Central memory CD8-positive, alpha-beta T cell (primary cell): Measurements from ENCODE around the gene ZNF862.

Experiments used
- ATAC-seq: fragments of 150-1000 bp; cut with Tn5 transposase; replicated peaks from 2 replicates; pipeline ENCODE4 v1.10.0; 2022; ENCODE audit warnings: mild to moderate bottlenecking, moderate FRiP score, moderate number of reproducible peaks; ENCODE audit not compliant: poor library complexity, severe bottlenecking; ENCODE audit errors: extremely low read depth
- DNase-seq, 2 donors: peaks; one replicate each; pipeline ENCODE4 v3.0.0; 2021; ENCODE audit warnings: low spot score in 2 of 2
- H3K27ac Mint-ChIP-seq: one replicate; pipeline ENCODE4 v1.8.0; 2022; ENCODE audit warnings: low read depth, mild to moderate bottlenecking, moderate library complexity, mixed read lengths
- H3K27me3 Mint-ChIP-seq: one replicate; pipeline ENCODE4 v1.8.0; 2022; ENCODE audit warnings: mixed read lengths
- H3K36me3 Mint-ChIP-seq: one replicate; pipeline ENCODE4 v1.8.0; 2022; ENCODE audit warnings: mild to moderate bottlenecking, moderate library complexity, mixed read lengths; ENCODE audit not compliant: insufficient read depth
- H3K4me1 Mint-ChIP-seq: one replicate; pipeline ENCODE4 v1.8.0; 2022; ENCODE audit warnings: mixed read lengths
- H3K4me3 Mint-ChIP-seq: one replicate; pipeline ENCODE4 v1.8.0; 2022; ENCODE audit warnings: mild to moderate bottlenecking, moderate library complexity, mixed read lengths
- H3K9me3 Mint-ChIP-seq: one replicate; pipeline ENCODE4 v1.8.0; 2022; ENCODE audit warnings: mixed read lengths

The ZNF862 gene

GRCh38 chr7:149838224-149838991, at the start of gene ZNF862:
TSS of gene ZNF862 (plus strand) at chr7:149838375. CDS start at chr7:149838612, 237 bp downstream.
- H3K27me3 Mint-ChIP-seq, result peaks cover 21% of the 10 kb centered on the region
- no peaks in the 10 kb centered on the region for H3K9me3 Mint-ChIP-seq
- H3K27ac Mint-ChIP-seq, result peak within 1 kb of the TSS; percentile 63
- peak; percentile 98 for ATAC-seq
- peaks cover 3% of the 10 kb centered on the region for H3K36me3 Mint-ChIP-seq
- peaks cover 37% of the 10 kb centered on the region for H3K4me1 Mint-ChIP-seq
- peak; percentile 85 to 91 for DNase-seq
- peak within 1 kb of the TSS; percentile 86 for H3K4me3 Mint-ChIP-seq

- Mint-ChIP-seq H3K4me1 (no peaks in the 10 kb centered on the region), H3K27me3 (peaks cover 51% of the 10 kb centered on the region), H3K9me3 (no peaks in the 10 kb centered on the region), H3K36me3 (no peaks in the 10 kb centered on the region), H3K27ac (no peak overlapping the region), H3K4me3 (no peak overlapping the region)
- ATAC-seq (no peak), DNase-seq (no peak)
Observed at GRCh38 chr7:149789101-149789500, 49.1 kb upstream of the ZNF862 start.

DNA sequence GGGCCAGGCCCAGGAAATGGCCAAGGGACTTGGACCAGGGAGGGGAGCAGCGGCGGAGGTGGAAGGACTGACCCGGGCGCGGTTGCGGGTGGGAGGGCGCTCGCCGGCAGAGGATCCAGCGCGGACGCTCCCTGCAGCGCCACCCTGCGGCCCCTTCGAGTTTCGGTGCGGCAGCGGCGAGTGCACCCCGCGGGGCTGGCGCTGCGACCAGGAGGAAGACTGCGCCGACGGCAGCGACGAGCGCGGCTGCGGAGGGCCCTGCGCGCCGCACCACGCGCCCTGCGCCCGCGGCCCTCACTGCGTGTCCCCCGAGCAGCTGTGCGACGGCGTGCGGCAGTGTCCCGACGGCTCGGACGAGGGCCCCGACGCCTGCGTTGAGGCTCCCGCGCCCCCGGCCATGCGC, 48.0 kb upstream of the ZNF862 start:
- H3K4me3 Mint-ChIP-seq, result no peak overlapping the region
- DNase-seq, result no peak
- no peak for ATAC-seq

DNA sequence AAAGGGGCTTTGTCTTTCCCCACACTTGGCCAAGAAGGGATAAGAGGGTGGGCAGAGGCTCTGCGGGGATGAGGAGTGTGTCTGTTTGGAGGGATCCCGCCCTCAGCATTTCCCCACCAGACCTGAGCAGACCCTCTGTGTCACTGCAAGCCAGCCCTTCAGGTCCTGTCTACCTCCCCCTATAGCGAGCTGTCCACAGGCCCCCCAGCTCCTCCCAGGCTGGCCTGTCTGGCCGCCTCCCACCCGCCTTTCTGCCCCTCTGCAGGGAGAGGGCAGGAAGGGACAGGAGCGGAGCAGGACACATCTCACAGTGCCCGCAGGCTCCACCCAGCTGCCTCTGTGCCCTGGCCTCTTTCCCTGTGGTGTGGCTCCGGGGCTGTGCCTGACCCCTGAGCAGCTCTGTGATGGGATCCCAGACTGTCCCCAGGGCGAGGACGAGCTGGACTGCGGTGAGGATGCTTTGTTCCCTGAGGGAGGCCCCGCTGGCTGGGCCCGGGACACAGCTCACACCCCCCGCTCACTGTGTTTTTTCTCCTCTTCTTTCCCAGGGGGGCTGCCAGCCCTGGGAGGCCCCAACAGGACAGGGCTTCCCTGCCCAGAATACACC, 47.3 kb upstream of the ZNF862 start:
- Mint-ChIP-seq H3K36me3 (no peaks in the 10 kb centered on the region), H3K4me3 (no peak overlapping the region), H3K9me3 (no peaks in the 10 kb centered on the region), H3K27me3 (peaks cover 66% of the 10 kb centered on the region), H3K4me1 (no peaks in the 10 kb centered on the region), H3K27ac (no peak overlapping the region)
- no peak for ATAC-seq
- no peak for DNase-seq

More for the DNA sequence above, 48.0 kb upstream of the ZNF862 start:
- no peaks in the 10 kb centered on the region for H3K9me3 Mint-ChIP-seq
- no peaks in the 10 kb centered on the region for H3K4me1 Mint-ChIP-seq
- H3K36me3 Mint-ChIP-seq, result no peaks in the 10 kb centered on the region
- H3K27me3 Mint-ChIP-seq, result peaks cover 62% of the 10 kb centered on the region
- H3K27ac Mint-ChIP-seq, result no peak overlapping the region

DNA sequence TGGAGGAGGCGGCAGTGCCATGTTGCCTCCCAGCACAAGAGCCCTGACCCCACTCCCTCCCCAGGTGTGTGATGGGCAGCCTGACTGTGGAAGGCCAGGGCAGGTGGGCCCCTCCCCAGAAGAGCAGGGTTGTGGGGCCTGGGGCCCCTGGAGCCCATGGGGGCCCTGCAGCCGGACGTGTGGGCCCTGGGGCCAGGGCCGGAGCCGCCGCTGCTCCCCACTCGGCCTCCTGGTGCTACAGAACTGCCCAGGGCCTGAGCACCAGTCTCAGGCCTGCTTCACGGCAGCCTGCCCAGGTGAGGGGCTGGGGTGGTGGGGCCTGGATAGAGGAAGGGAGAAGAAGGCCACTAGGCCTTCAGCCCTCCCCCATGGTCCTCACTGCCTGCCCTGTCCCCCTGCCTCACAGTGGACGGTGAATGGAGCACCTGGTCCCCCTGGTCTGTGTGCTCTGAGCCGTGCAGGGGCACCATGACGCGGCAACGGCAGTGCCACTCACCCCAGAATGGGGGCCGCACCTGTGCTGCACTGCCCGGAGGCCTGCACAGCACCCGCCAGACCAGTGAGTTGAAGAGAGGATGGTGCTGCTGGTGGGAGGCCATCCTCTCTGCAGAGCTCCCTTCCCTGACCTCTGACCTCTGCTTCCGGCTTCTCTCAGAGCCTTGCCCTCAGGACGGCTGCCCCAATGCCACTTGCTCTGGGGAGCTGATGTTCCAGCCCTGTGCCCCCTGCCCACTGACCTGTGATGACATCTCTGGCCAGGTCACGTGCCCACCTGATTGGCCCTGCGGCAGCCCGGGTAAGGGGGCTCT, 46.6 kb upstream of the ZNF862 start:
- H3K9me3 Mint-ChIP-seq, result no peaks in the 10 kb centered on the region
- H3K36me3 Mint-ChIP-seq, result no peaks in the 10 kb centered on the region
- peaks cover 66% of the 10 kb centered on the region for H3K27me3 Mint-ChIP-seq
- H3K4me1 Mint-ChIP-seq, result no peaks in the 10 kb centered on the region
- H3K27ac Mint-ChIP-seq, result no peak overlapping the region
- no peak overlapping the region for H3K4me3 Mint-ChIP-seq
- no peak for ATAC-seq
- DNase-seq, result no peak

- ATAC-seq (no peak), DNase-seq (no peak)
- Mint-ChIP-seq H3K36me3 (no peaks in the 10 kb centered on the region), H3K27ac (no peak overlapping the region), H3K9me3 (no peaks in the 10 kb centered on the region), H3K4me3 (no peak overlapping the region), H3K4me1 (no peaks in the 10 kb centered on the region), H3K27me3 (peaks cover 66% of the 10 kb centered on the region)
Observed at GRCh38 chr7:149792220-149792595, 46.0 kb upstream of the ZNF862 start.

- Mint-ChIP-seq H3K27me3 (peaks cover 61% of the 10 kb centered on the region), H3K36me3 (no peaks in the 10 kb centered on the region), H3K4me1 (no peaks in the 10 kb centered on the region), H3K9me3 (no peaks in the 10 kb centered on the region), H3K4me3 (no peak overlapping the region), H3K27ac (no peak overlapping the region)
- no peak for DNase-seq
- ATAC-seq, result no peak
Observed at GRCh38 chr7:149793261-149793660, 44.9 kb upstream of the ZNF862 start.

GRCh38 chr7:149794661-149795060, 43.5 kb upstream of the ZNF862 start:
- H3K36me3 Mint-ChIP-seq, result no peaks in the 10 kb centered on the region
- no peak overlapping the region for H3K4me3 Mint-ChIP-seq
- DNase-seq (no peak), ATAC-seq (no peak)
- H3K4me1 Mint-ChIP-seq, result no peaks in the 10 kb centered on the region
- peaks cover 47% of the 10 kb centered on the region for H3K27me3 Mint-ChIP-seq
- H3K27ac Mint-ChIP-seq, result no peak overlapping the region
- H3K9me3 Mint-ChIP-seq, result no peaks in the 10 kb centered on the region

DNA sequence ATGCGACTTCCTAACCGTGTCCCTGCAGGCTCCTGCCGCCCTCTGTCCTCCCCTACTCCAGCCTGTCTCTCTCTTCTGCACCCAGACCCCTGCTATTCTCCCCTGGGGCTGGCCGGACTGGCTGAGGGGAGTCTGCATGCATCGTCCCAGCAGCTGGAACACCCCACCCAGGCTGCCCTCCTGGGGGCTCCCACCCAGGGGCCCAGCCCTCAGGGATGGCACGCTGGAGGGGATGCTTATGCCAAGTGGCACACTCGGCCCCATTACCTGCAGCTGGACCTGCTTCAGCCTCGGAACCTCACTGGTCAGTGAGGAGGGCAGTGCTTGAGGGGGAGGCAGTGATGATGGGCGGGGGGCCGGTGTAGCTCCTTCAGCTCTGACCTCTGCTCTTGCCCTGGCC, 43.0 kb upstream of the ZNF862 start:
- Mint-ChIP-seq H3K4me3 (no peak overlapping the region), H3K9me3 (no peaks in the 10 kb centered on the region), H3K27me3 (peaks cover 42% of the 10 kb centered on the region), H3K4me1 (no peaks in the 10 kb centered on the region), H3K36me3 (no peaks in the 10 kb centered on the region), H3K27ac (no peak overlapping the region)
- ATAC-seq (no peak), DNase-seq (no peak)

GRCh38 chr7:149796287-149796860, 41.8 kb upstream of the ZNF862 start:
- no peaks in the 10 kb centered on the region for H3K36me3 Mint-ChIP-seq
- H3K4me1 Mint-ChIP-seq, result no peaks in the 10 kb centered on the region
- peaks cover 40% of the 10 kb centered on the region for H3K27me3 Mint-ChIP-seq
- no peak overlapping the region for H3K27ac Mint-ChIP-seq
- no peak for DNase-seq
- no peak overlapping the region for H3K4me3 Mint-ChIP-seq
- H3K9me3 Mint-ChIP-seq, result no peaks in the 10 kb centered on the region
- no peak for ATAC-seq

DNA sequence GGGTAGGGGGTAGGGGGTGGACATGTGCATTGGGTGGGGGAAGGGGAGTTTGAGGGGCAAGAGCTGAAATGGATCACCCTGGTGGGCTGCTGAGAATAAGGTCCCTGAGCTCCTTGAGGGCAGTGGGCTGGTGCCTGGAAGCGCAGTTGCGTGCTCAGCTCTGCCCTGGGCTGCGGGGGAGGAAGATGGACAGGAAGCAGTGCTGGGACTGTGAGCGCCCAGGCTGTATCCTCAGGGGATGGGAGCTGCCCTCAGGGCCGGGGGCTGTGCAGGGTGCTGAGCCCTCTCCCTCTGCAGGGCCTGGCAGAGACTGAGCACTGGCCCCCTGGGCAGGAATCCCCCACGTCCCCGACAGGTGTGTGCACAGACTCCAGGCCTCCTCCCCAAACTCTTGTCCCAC, 40.4 kb upstream of the ZNF862 start:
- Mint-ChIP-seq H3K27me3 (peaks cover 26% of the 10 kb centered on the region), H3K4me1 (no peaks in the 10 kb centered on the region), H3K9me3 (no peaks in the 10 kb centered on the region), H3K27ac (no peak overlapping the region), H3K4me3 (no peak overlapping the region), H3K36me3 (no peaks in the 10 kb centered on the region)
- ATAC-seq (no peak), DNase-seq (no peak)

- Mint-ChIP-seq H3K4me3 (no peak overlapping the region), H3K4me1 (no peaks in the 10 kb centered on the region), H3K36me3 (no peaks in the 10 kb centered on the region), H3K27ac (no peak overlapping the region), H3K9me3 (no peaks in the 10 kb centered on the region), H3K27me3 (peaks cover 9% of the 10 kb centered on the region)
- ATAC-seq (peak; percentile 52), DNase-seq (peak; percentile 34 to 37)
Observed at GRCh38 chr7:149799397-149800168, 38.6 kb upstream of the ZNF862 start.
